Fibroblast of skin of left biceps (primary cell): ENCODE results near the gene HPCAL4.
A peak's percentile ranks its signal among the peaks of the same experiment; 100 is the strongest.

Experiments
- DNase-seq, 2 experiments: peaks; one replicate each; pipeline ENCODE4 v3.0.0-alpha.2; 2013; ENCODE audit warnings: low read depth in 2 of 2

The HPCAL4 gene

GRCh38 chr1:39676948-39677548 is 14.2 kb downstream of the HPCAL4 start:
- no peak for DNase-seq

GRCh38 chr1:39675220-39675619 is 16.0 kb downstream of the HPCAL4 start:
- no peak for DNase-seq

- DNase-seq = no peak
Measured at GRCh38 chr1:39673215-39673614, 18.0 kb downstream of the HPCAL4 start.

GRCh38 chr1:39672551-39672947 is 18.7 kb downstream of the HPCAL4 start:
- DNase-seq = no peak

GRCh38 chr1:39671793-39672550 is 19.3 kb downstream of the HPCAL4 start, which contains the start of gene NT5C1A:
NT5C1A (minus strand) TSS chr1:39672107; CDS start chr1:39672038, 69 bp downstream.
- no peak for DNase-seq

- no peak for DNase-seq
Measured at GRCh38 chr1:39671433-39671792, 19.8 kb downstream of the HPCAL4 start.

GRCh38 chr1:39670689-39671088 is 20.5 kb downstream of the HPCAL4 start:
- no peak for DNase-seq

GRCh38 chr1:39668894-39669293 is 22.3 kb downstream of the HPCAL4 start:
- DNase-seq = no peak

GRCh38 chr1:39668111-39668510 is 23.1 kb downstream of the HPCAL4 start:
- DNase-seq = no peak

- DNase-seq = no peak
Measured at GRCh38 chr1:39666772-39667171, 24.5 kb downstream of the HPCAL4 start.

- DNase-seq = no peak
Measured at GRCh38 chr1:39663559-39663958, 27.7 kb downstream of the HPCAL4 start.

- no peak for DNase-seq
Measured at GRCh38 chr1:39662861-39663260, 28.4 kb downstream of the HPCAL4 start.

- DNase-seq = no peak
Measured at GRCh38 chr1:39659538-39659937, 31.7 kb downstream of the HPCAL4 start.

GRCh38 chr1:39659110-39659509 is 32.1 kb downstream of the HPCAL4 start:
- DNase-seq = no peak

GRCh38 chr1:39657923-39658485 is 33.2 kb downstream of the HPCAL4 start:
- DNase-seq = peak; percentile 6 to 9

- DNase-seq = peak; percentile 4 to 6
Measured at GRCh38 chr1:39657402-39657801, 33.8 kb downstream of the HPCAL4 start.

- DNase-seq = no peak
Measured at GRCh38 chr1:39656391-39656790, 34.8 kb downstream of the HPCAL4 start.

GRCh38 chr1:39655578-39656268 is 35.5 kb downstream of the HPCAL4 start:
- DNase-seq = no peak

GRCh38 chr1:39654291-39654690 is 36.9 kb downstream of the HPCAL4 start:
- no peak for DNase-seq

GRCh38 chr1:39653546-39654031 is 37.6 kb downstream of the HPCAL4 start:
- DNase-seq = peak; percentile 30 to 37

GRCh38 chr1:39652554-39652953 is 38.7 kb downstream of the HPCAL4 start:
- no peak for DNase-seq

GRCh38 chr1:39652105-39652504 is 39.1 kb downstream of the HPCAL4 start:
- DNase-seq = no peak
